Neural crest cell (in vitro differentiated cells): ENCODE results near the gene ADAM33. TPM values are rescaled to one million over a fixed set of nuclear protein-coding genes. Genes with fewer than 3 reads are reported as not detected.

ENCODE experiments used
- DNase-seq: peaks from one replicate; pipeline ENCODE4 v3.0.0; 2021; ENCODE audit warnings: low read depth, mixed read lengths, low spot score
- H3K27ac Mint-ChIP-seq: one replicate; pipeline ENCODE4 v1.8.0; 2021; ENCODE audit warnings: mild to moderate bottlenecking, mixed read lengths; ENCODE audit not compliant: unreplicated experiment
- H3K27me3 Mint-ChIP-seq: 2 replicates; pipeline ENCODE4 v1.8.0; 2021; ENCODE audit warnings: low read depth, mild to moderate bottlenecking, mixed read lengths
- H3K36me3 Mint-ChIP-seq: 2 replicates; pipeline ENCODE4 v1.8.0; 2021; ENCODE audit warnings: low read depth, mild to moderate bottlenecking, mixed read lengths
- H3K4me1 Mint-ChIP-seq: 2 replicates; pipeline ENCODE4 v1.8.0; 2021; ENCODE audit warnings: mixed read lengths
- H3K4me3 Mint-ChIP-seq: one replicate; pipeline ENCODE4 v1.8.0; 2021; ENCODE audit warnings: mild to moderate bottlenecking, mixed read lengths
- H3K9me3 Mint-ChIP-seq: 2 replicates; pipeline ENCODE4 v1.8.0; 2021; ENCODE audit warnings: mixed read lengths
- CTCF ChIP-seq: fragments of 200-600 bp; sonication (generic); conservative IDR thresholded peaks from 2 replicates; pipeline ENCODE4 v1.5.0; 2021; ENCODE audit warnings: antibody characterized with exemption, mild to moderate bottlenecking
- total RNA-seq: library from RNA; stranded (reverse); gene quantifications from 2 replicates; pipeline ENCODE4 v1.2.1, GENCODE V29; 2021

The ADAM33 gene
- total RNA-seq, 1 donor from 2014 or later: 3.2 TPM

GRCh38 chr20:3721912-3722311, 40.1 kb upstream of the ADAM33 start:
- Mint-ChIP-seq H3K27me3 (peaks cover 36% of the 10 kb centered on the region), H3K4me1 (no peaks in the 10 kb centered on the region), H3K4me3 (no peak overlapping the region), H3K9me3 (no peaks in the 10 kb centered on the region), H3K27ac (no peak overlapping the region), H3K36me3 (no peaks in the 10 kb centered on the region)
- no peak for TF ChIP-seq CTCF
- DNase-seq: no peak

GRCh38 chr20:3720626-3721025, 38.8 kb upstream of the ADAM33 start:
- H3K4me3 Mint-ChIP-seq: no peak overlapping the region
- H3K27me3 Mint-ChIP-seq: peaks cover 28% of the 10 kb centered on the region
- no peak for TF ChIP-seq CTCF
- H3K27ac Mint-ChIP-seq: no peak overlapping the region
- no peaks in the 10 kb centered on the region for H3K36me3 Mint-ChIP-seq
- DNase-seq: no peak
- no peaks in the 10 kb centered on the region for H3K4me1 Mint-ChIP-seq
- no peaks in the 10 kb centered on the region for H3K9me3 Mint-ChIP-seq

GRCh38 chr20:3720068-3720467, 38.3 kb upstream of the ADAM33 start:
- Mint-ChIP-seq H3K4me3 (no peak overlapping the region), H3K36me3 (no peaks in the 10 kb centered on the region), H3K9me3 (no peaks in the 10 kb centered on the region), H3K27me3 (peaks cover 28% of the 10 kb centered on the region), H3K27ac (no peak overlapping the region), H3K4me1 (no peaks in the 10 kb centered on the region)
- no peak for DNase-seq
- TF ChIP-seq CTCF: no peak

GRCh38 chr20:3719046-3719445, 37.2 kb upstream of the ADAM33 start:
- Mint-ChIP-seq H3K27ac (no peak overlapping the region), H3K4me3 (no peak overlapping the region), H3K4me1 (no peaks in the 10 kb centered on the region), H3K9me3 (no peaks in the 10 kb centered on the region), H3K36me3 (no peaks in the 10 kb centered on the region), H3K27me3 (peaks cover 24% of the 10 kb centered on the region)
- TF ChIP-seq CTCF: no peak
- DNase-seq: no peak

- H3K4me1 Mint-ChIP-seq: no peaks in the 10 kb centered on the region
- peak; percentile 70 for TF ChIP-seq CTCF
- no peaks in the 10 kb centered on the region for H3K9me3 Mint-ChIP-seq
- peak; percentile 32 for DNase-seq
- no peak overlapping the region for H3K4me3 Mint-ChIP-seq
- no peak overlapping the region for H3K27ac Mint-ChIP-seq
- peaks cover 17% of the 10 kb centered on the region for H3K27me3 Mint-ChIP-seq
- no peaks in the 10 kb centered on the region for H3K36me3 Mint-ChIP-seq
Measured at GRCh38 chr20:3716195-3716834, 34.5 kb upstream of the ADAM33 start.
